NCI-H1048 (cell line): ENCODE measurements around the gene ASB18.
"Not testable (repeated sequence)": the region's sequence is repeated elsewhere in the genome, so short reads cannot be mapped to it uniquely, and the experiment has no call there.

Source experiments
- DNase-seq: peaks from one replicate; lab custom pipeline; 2025; lab: John Stamatoyannopoulos, UW

Gene ASB18

GRCh38 chr2:236264256-236264655, at the start of gene ASB18:
ASB18 (minus strand) TSS chr2:236264406; CDS start chr2:236264345, 61 bp downstream.
- DNase-seq, result no peak

DNA sequence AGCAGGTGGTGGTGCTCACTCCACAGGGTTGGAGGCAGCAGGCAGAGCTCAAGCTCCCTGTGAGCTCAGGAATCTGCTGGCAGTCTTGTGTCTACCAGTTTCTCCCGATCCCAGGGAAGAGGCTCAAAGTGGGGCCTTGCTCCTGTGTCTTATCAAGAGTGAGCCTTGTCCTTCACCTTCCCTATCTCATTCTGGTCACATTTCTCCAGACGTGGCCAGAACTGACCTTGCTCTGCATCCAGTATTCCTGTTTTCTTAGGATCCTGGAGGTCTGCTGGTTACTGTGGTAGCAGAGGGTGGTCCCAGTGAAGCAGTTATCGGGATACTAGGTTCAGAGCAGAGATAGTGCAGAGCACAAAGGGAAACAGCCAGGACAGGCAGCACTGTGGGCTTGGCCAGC, 47.1 kb upstream of the ASB18 start:
- no peak for DNase-seq

GRCh38 chr2:236309669-236310029, 45.4 kb upstream of the ASB18 start:
- DNase-seq, result no peak

DNA sequence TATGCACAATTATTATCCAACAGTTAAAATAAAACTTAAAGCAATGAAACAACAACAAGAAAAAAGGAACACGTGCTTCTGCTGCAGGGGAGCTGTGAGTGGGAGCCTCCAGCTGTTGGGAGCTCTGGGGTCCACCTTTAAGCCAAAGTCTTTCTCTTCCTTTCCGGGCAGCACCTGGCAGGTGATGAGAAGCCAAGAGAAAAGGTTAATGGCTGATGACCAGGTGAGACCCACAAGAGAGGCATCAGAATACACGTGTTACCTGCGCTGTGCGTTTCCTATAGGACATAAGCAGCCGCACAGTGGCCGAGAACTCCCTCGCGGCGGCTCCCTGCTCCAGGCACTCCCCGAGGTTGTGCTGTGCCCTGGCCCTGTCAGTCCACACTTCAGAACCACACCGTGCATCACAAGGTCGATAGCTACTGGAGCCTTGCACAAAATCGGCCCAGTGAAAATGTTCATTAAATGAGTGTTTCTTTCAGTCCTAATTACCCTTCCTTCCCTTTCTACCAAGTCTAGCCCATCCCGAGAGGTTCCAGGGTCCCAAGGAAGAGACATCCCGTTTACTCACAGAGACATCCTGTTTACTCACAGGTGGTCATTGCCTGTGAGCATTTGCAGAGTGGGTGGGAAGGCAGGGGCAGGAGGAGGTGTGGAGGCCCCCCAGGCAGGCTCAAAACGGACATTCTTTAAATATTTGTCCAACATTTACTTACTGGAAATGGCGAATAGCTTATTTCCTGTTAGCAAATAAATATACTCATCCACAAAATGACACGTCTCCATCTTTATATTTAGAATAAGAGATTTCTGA, 44.9 kb upstream of the ASB18 start:
- no peak for DNase-seq

DNA sequence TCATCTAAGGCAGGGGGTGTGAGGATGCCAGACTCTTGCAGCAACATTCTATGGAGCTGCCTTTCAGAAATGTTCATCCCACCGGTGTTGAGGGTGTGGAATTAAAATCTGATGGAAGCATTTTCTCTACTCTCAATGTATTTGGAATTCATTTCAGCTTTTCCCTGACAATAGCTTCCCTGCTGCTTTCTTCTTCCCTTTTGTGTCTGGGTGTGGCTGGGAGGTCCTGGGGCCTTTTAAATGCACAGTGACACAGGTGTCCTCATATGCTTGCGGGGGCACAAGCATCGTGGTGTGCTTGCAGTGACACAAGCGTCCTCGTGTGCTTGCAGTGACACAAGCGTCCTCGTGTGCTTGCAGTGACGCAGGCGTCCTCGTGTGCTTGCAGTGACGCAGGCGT, 43.4 kb upstream of the ASB18 start:
- DNase-seq, result no peak

DNA sequence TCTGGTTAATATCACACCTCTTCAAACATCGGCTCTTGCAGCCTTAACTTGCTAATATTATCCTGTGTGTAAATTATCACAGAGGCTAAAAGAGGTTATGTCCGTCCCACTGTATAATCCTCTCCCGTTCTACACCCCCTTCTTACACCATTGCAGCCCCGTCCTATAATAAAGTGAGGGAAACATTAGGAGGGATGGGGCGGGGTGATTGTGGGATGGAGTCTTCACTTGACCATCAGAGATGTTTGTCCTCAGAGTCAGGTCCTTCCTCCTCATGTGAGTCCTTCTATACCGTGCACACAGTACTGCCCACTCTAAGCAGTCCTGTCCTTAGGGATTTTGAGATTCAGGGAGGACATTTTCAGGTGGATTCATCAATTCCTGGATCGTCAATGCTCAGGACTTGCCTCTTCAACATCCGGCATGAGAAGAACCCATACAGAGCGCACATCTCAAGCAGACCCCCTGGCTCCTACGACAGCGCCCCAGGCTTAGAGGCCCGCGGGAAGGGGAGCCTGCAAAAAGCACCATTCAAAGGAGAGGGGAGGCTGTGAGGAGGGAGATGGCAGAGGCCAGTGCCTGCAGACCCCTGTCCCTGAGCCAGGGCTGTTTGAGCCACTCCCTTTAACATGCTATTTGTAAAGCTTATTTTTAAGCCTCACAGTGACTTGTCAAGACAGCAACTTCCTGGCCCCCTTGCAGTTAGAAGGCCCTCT, 42.8 kb upstream of the ASB18 start:
- no peak for DNase-seq

- no peak for DNase-seq
Observed at GRCh38 chr2:236305964-236306605, 41.9 kb upstream of the ASB18 start.

DNA sequence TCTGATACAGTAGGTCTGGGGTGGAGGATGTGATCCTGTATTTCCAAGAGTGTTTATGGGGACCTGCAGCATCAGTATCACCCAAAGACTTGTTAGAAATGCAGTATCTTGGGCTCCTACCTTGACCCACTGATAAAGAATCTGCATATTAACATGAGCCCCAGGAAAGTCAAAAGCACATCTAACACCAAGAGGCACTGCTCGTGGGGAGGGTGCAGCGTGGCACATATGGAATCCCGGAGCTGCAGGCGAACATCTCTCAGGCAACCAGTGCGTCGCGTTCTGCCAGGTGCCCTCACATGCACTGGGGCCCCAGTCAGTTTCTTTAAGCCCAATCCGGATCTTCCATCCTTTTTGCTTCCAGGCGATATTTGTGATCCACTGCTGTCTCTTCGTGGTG, 41.3 kb upstream of the ASB18 start:
- DNase-seq, result no peak

- DNase-seq, result no peak
Observed at GRCh38 chr2:236303935-236304334, 39.7 kb upstream of the ASB18 start.

DNA sequence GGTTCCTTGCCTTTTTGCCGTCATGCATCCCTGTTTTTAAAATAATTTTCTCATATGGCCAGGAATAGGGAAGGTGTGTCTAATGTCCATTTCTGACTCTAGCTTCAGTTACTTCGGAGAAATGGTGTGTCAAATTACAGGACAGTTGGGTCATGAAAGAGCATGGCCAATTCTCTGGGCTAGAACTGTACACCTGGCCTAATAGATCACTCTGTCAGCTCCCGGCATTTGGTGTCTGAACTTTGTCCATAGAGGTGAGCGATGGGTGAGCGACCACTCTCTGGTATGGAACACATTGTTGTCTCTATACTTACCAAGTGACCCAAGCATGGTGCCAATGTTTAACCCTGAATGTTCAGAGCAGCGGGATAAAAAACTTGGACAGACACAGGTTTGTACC, 38.3 kb upstream of the ASB18 start:
- DNase-seq, result no peak

DNA sequence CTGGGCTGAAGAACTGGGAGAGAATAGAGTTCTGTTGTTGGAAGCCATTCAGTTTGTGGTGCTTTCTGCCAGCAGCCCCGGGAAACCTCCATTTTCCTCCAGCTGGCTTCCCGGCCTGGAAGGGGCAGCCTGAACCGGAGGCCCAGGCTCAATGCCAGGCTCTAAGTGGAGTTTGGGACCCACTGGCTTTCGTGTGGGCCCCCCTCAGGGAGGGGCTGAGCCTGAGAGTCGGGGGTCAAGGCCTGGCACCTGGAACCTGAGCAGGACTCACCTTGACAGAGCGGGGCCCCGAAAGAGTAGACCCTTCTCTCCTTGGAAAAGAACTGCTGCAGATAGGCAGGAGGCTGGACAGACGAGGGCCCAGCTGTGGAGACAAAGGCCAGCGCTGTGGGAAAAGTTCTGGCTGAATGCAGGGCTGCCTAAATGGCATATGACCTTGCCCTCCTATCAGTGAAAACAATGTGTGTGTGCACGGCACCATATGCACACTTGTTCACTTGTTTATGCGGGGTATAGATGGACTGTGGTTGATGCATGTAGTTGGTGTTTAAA, 34.8 kb upstream of the ASB18 start:
- DNase-seq, result no peak

DNA sequence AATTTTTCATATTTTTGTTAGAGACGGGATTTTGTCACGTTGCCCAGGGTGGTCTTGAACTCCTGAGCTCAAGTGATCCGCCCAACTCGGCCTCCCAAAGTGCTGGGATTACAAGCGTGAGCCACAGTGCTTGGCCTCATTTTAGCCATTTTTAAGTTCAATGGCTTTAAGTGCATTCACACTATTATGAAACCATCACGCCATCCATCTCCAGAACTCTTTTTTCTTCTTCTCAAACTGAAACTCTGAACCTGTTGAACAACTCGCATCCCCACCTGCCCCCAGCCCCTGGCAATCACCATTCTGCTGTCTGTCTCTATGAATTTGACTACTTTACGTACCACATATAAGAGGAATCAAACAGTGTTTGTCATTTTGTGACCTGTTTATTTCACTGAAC, 31.3 kb upstream of the ASB18 start:
- no peak for DNase-seq

- no peak for DNase-seq
Observed at GRCh38 chr2:236294647-236295046, 30.4 kb upstream of the ASB18 start.

- no peak for DNase-seq
Observed at GRCh38 chr2:236293241-236293810, 29.1 kb upstream of the ASB18 start.

DNA sequence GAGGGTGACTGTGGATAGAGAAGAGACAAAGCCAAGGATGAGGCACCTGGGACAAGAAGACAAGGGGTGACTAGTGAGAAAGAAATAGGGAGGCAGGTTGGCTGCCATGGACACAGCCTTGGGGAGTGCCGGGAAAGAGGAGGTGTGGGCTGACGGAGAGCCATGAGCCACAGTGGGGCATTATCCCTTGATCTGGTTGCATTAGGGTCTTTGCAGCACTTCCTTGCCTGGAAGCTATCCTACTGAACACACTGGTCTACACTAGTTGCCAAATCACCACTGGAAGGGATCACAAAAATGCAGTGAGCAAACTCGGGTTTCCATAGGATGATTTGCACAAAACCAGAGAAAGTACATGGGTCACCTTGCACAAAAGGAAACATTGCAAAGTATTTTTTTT, 27.7 kb upstream of the ASB18 start:
- no peak for DNase-seq

DNA sequence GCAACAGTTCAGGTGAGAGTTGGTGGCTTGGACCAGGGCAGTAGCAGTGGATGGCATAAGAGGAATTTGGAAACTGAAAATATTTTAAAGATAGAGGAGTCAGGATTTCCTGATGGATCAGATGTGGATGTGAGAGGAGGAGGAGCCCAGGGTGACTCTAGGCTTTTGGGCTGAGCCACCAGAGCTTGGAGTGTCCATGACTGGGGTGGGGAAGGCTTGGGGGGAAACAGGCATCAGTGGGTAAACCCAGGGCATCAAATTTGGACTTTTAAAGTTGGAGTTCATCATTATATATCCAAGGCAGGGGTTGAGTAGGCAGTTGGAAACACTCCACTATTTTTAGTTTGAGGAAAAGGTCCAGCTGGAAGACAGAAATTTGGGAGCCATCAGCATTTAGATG, 27.3 kb upstream of the ASB18 start:
- DNase-seq, result no peak

DNA sequence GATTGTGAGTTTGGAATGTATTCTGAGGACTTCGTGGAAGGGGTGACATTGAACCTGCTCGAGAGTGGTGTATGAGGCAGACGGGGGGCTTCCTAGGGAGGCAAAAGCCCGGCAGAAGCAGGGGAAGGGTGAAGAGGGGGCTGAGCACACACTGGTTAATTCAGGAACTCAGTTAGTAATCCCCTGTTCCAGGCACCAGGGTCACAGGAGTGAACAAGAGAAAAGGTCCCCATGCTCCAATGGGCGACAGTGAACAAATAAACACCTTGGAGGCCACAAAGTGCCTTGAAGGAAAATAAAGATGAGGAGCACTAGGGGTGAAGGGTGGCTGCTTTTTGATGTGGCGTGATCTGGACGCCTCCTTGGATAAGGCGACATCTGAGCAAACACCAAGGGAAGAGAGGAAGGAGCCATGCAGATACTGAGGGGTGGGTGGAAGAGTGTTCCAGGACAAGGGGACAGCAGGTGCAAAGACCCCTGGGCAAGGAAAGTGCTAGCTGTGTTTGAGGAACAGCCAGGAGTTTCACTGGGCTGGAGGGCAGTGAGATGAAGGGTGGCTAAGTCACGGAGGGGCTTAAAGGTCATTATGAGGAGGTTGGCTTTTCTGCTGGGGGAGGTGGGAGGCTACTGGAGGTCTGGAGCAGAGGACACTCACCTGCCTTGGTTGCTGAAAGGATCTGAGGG, 26.7 kb upstream of the ASB18 start:
- DNase-seq, result no peak

DNA sequence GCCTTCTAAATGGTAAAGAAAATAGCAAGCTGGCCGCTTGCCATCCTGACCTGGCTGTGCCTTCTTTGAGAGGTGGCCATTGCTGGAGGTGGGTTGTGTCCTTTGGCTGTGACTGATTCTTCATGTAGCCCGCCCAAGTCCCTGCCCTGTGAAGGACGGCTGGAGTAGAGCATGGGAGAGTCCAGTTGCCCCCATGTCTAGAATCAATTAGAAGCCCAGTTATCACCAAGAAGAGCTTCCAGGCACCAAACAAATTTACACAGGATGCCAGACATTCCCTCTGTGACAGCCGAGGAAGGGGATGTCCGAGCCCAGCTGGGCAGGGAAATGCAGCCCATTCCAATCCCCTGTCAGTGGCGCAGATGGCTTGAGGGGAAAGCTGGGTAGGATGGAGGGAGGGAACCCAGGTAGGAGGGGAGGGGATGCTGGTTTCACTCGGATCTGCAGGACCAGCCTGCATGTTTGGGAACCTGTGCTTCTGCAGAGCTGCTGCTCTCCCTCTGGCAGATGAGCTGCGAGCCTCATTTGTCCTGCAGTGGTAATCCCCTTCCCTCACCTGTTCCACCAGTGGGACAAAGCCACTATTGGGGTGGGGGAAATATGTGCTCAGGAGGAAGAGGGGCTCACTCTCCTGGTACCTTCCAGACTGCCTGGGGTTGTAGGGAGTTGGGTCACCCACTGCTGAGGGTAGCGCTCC, 25.7 kb upstream of the ASB18 start:
- DNase-seq, result no peak

GRCh38 chr2:236288373-236288772, 24.2 kb upstream of the ASB18 start:
- DNase-seq, result not testable (repeated sequence)

DNA sequence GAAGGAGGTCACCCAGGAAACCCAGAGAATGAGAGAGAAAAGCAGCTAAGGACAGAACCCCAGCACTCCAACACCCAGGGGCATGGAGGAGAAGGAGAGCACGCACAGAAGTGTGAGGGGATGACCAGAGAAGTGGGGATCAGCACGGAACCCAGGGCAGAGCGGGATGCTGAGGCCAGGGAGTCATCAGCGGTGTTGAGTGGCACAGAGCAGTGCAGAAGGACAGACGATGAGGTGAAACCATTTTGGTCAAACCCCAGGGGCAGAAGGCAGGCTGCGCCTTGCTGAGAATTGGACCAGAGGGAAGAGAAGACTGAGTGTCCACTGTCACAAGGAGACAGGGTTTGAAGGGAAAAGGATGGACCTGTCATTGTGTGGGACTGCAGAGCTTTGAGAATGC, 23.4 kb upstream of the ASB18 start:
- no peak for DNase-seq

DNA sequence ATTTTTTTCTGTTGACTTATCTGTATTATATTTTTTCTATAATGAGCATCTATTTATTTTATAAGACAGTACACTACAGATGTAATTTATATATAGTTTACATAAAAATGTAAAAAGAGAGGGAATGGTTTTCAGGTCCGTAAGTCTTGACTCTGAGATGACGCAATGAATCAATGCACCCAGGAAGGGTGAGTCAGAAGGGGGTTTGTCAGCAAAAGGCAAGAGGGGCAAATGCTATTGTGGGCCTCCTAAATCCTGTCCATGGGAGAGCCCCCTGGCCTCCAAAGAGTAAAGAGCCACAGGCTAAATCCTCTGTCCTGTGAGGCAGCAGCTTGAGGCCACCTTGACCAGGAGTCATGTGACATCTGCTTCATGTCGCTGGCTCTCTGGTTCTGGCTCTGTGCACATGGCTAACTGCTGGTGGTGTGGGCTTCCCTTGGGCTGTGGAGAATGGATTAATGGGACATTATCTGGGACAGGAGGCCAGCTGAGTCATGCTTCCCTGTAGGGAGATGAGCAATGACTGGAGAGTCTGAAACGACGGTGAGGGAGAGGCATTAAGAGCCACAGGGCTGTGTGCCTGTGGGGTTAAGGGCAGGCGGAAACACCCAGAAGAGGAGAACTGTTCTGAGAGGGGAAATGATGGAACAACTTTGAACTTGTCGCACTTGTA, 22.8 kb upstream of the ASB18 start:
- no peak for DNase-seq
